Neural crest cell (in vitro differentiated cells): Measurements from ENCODE around the gene PRICKLE4. TPM values are rescaled to one million over a fixed set of nuclear protein-coding genes. Genes with fewer than 3 reads are reported as not detected.

Source experiments
- DNase-seq: peaks from one replicate; pipeline ENCODE4 v3.0.0; 2021; ENCODE audit warnings: low read depth, mixed read lengths, low spot score
- H3K27ac Mint-ChIP-seq: one replicate; pipeline ENCODE4 v1.8.0; 2021; ENCODE audit warnings: mild to moderate bottlenecking, mixed read lengths; ENCODE audit not compliant: unreplicated experiment
- H3K27me3 Mint-ChIP-seq: 2 replicates; pipeline ENCODE4 v1.8.0; 2021; ENCODE audit warnings: low read depth, mild to moderate bottlenecking, mixed read lengths
- H3K36me3 Mint-ChIP-seq: 2 replicates; pipeline ENCODE4 v1.8.0; 2021; ENCODE audit warnings: low read depth, mild to moderate bottlenecking, mixed read lengths
- H3K4me1 Mint-ChIP-seq: 2 replicates; pipeline ENCODE4 v1.8.0; 2021; ENCODE audit warnings: mixed read lengths
- H3K4me3 Mint-ChIP-seq: one replicate; pipeline ENCODE4 v1.8.0; 2021; ENCODE audit warnings: mild to moderate bottlenecking, mixed read lengths
- H3K9me3 Mint-ChIP-seq: 2 replicates; pipeline ENCODE4 v1.8.0; 2021; ENCODE audit warnings: mixed read lengths
- CTCF ChIP-seq: fragments of 200-600 bp; sonication (generic); conservative IDR thresholded peaks from 2 replicates; pipeline ENCODE4 v1.5.0; 2021; ENCODE audit warnings: antibody characterized with exemption, mild to moderate bottlenecking
- long read RNA-seq: library from polyadenylated mRNA; unstranded; transcript quantifications from one replicate; pipeline ENCODE4 v2.0.0, GENCODE V29; 2020
- total RNA-seq: library from RNA; stranded (reverse); gene quantifications from 2 replicates; pipeline ENCODE4 v1.2.1, GENCODE V29; 2021

Gene PRICKLE4, protein sequence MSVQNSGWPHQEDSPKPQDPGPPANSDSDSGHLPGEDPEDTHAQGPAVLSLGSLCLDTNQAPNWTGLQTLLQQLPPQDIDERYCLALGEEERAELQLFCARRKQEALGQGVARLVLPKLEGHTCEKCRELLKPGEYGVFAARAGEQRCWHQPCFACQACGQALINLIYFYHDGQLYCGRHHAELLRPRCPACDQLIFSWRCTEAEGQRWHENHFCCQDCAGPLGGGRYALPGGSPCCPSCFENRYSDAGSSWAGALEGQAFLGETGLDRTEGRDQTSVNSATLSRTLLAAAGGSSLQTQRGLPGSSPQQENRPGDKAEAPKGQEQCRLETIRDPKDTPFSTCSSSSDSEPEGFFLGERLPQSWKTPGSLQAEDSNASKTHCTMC
- total RNA-seq = 2.9 and 4.1 TPM in 2 replicates
- long read RNA-seq = 0 reads

- Mint-ChIP-seq H3K27me3 (peaks cover 6% of the 10 kb centered on the region), H3K27ac (peak within 1 kb of the TSS; percentile 12), H3K4me1 (peaks cover 19% of the 10 kb centered on the region), H3K36me3 (no peaks in the 10 kb centered on the region), H3K9me3 (no peaks in the 10 kb centered on the region), H3K4me3 (peak within 1 kb of the TSS; percentile 94)
- DNase-seq = no peak
- TF ChIP-seq CTCF = no peak
These were observed at the start of gene PRICKLE4 for GRCh38 chr6:41780551-41781365. TSS of gene PRICKLE4 (plus strand) at chr6:41780782. CDS start at chr6:41783474, 2,692 bp downstream.

- no peak for TF ChIP-seq CTCF
- H3K4me3 Mint-ChIP-seq = no peak overlapping the region
- H3K27ac Mint-ChIP-seq = no peak overlapping the region
- peaks cover 9% of the 10 kb centered on the region for H3K4me1 Mint-ChIP-seq
- H3K9me3 Mint-ChIP-seq = no peaks in the 10 kb centered on the region
- H3K27me3 Mint-ChIP-seq = peaks cover 39% of the 10 kb centered on the region
- no peak for DNase-seq
- no peaks in the 10 kb centered on the region for H3K36me3 Mint-ChIP-seq
These were observed 49.0 kb upstream of the PRICKLE4 start for GRCh38 chr6:41731561-41732086.

GRCh38 chr6:41732149-41732548 is 48.4 kb upstream of the PRICKLE4 start:
- TF ChIP-seq CTCF = no peak
- Mint-ChIP-seq H3K4me1 (peaks cover 9% of the 10 kb centered on the region), H3K4me3 (peak overlapping the region; percentile 56), H3K9me3 (no peaks in the 10 kb centered on the region), H3K27me3 (peaks cover 39% of the 10 kb centered on the region), H3K27ac (no peak overlapping the region), H3K36me3 (no peaks in the 10 kb centered on the region)
- DNase-seq = no peak

- H3K4me3 Mint-ChIP-seq = peak overlapping the region; percentile 91
- peaks cover 9% of the 10 kb centered on the region for H3K4me1 Mint-ChIP-seq
- no peak for DNase-seq
- no peaks in the 10 kb centered on the region for H3K36me3 Mint-ChIP-seq
- H3K27me3 Mint-ChIP-seq = peaks cover 39% of the 10 kb centered on the region
- no peak overlapping the region for H3K27ac Mint-ChIP-seq
- no peaks in the 10 kb centered on the region for H3K9me3 Mint-ChIP-seq
- TF ChIP-seq CTCF = no peak
These were observed 47.8 kb upstream of the PRICKLE4 start for GRCh38 chr6:41732591-41733359.

- no peak for TF ChIP-seq CTCF
- Mint-ChIP-seq H3K9me3 (no peaks in the 10 kb centered on the region), H3K4me3 (peak overlapping the region; percentile 91), H3K27ac (no peak overlapping the region), H3K36me3 (no peaks in the 10 kb centered on the region), H3K27me3 (peaks cover 39% of the 10 kb centered on the region), H3K4me1 (peaks cover 9% of the 10 kb centered on the region)
- DNase-seq = no peak
These were observed 47.2 kb upstream of the PRICKLE4 start for GRCh38 chr6:41733360-41733706.
